HepG2 (cell line): ENCODE measurements around the gene HTRA2. TPM values are rescaled to one million over a fixed set of nuclear protein-coding genes. Genes with fewer than 3 reads are reported as not detected.

ENCODE experiments used
- ETV5 ChIP-seq: IDR thresholded peaks from 2 replicates; pipeline ENCODE4 v1.6.1; 2018; ENCODE audit warnings: missing biosample characterization, missing genetic modification reagents, inconsistent platforms, borderline replicate concordance
- GFI1 ChIP-seq: sonication (generic); formaldehyde crosslinking; IDR thresholded peaks from 2 replicates; pipeline ENCODE4 v1.5.0; 2020; ENCODE audit warnings: missing genetic modification reagents, mild to moderate bottlenecking, borderline replicate concordance
- HNRNPUL1 ChIP-seq: fragments of 200-400 bp; formaldehyde crosslinking; IDR thresholded peaks from 2 replicates; pipeline ENCODE4 v1.6.1; 2017; ENCODE audit warnings: low read depth, mild to moderate bottlenecking, low read length, moderate library complexity
- SIN3B ChIP-seq: fragments of 150-350 bp; IDR thresholded peaks from 2 replicates; pipeline ENCODE4 v1.6.1; 2014; ENCODE audit warnings: low read length
- YEATS2 ChIP-seq: sonication (generic); formaldehyde crosslinking; IDR thresholded peaks from 2 replicates; pipeline ENCODE4 v1.4.0; 2020; ENCODE audit warnings: missing genetic modification reagents, borderline replicate concordance
- ZNF10 ChIP-seq: sonication (generic); formaldehyde crosslinking; IDR thresholded peaks from 2 replicates; pipeline ENCODE4 v1.4.0; 2020; ENCODE audit warnings: mild to moderate bottlenecking, low read depth, missing genetic modification reagents, borderline replicate concordance
- ZNF12 ChIP-seq: sonication (generic); formaldehyde crosslinking; IDR thresholded peaks from 2 replicates; pipeline ENCODE4 v1.5.0; 2020; ENCODE audit warnings: missing genetic modification reagents
- ZNF44 ChIP-seq: sonication (generic); formaldehyde crosslinking; IDR thresholded peaks from 2 replicates; pipeline ENCODE4 v1.5.1; 2020; ENCODE audit warnings: mild to moderate bottlenecking, missing genetic modification reagents
- ZNF501 ChIP-seq: sonication (generic); formaldehyde crosslinking; IDR thresholded peaks from 2 replicates; pipeline ENCODE4 v1.5.1; 2020; ENCODE audit warnings: mild to moderate bottlenecking, moderate library complexity, missing genetic modification reagents
- ZNF598 ChIP-seq: sonication (generic); formaldehyde crosslinking; IDR thresholded peaks from 2 replicates; pipeline ENCODE4 v1.5.1; 2020; ENCODE audit warnings: mild to moderate bottlenecking, missing genetic modification reagents, borderline replicate concordance
- ZSCAN30 ChIP-seq: sonication (generic); formaldehyde crosslinking; IDR thresholded peaks from 2 replicates; pipeline ENCODE4 v1.5.0; 2020; ENCODE audit warnings: mild to moderate bottlenecking, missing genetic modification reagents
- polyA plus RNA-seq, 8 experiments: library from polyadenylated mRNA; depleted of rRNA in 3 of 8; stranded (reverse) in 7 of 8; unstranded in 1 of 8; fragments of >200 nt; fragmentation: Illumina TruSeq in 4 of 8; extraction: Trizol in 4 of 8; gene quantifications; 2 replicates each; pipeline versions ENCODE4 v1.2.1 to v1.2.3, GENCODE V29; 2011 to 2016; ENCODE audit warnings: low read depth in 4 of 8, missing spikeins in 1 of 8, mixed read lengths in 1 of 8; ENCODE audit not compliant: insufficient read depth in 1 of 8
- total RNA-seq, 5 experiments: library from RNA; depleted of rRNA; stranded (reverse); fragments of >200 nt; fragmentation: Illumina TruSeq; extraction: Trizol; gene quantifications; 2 replicates each; pipeline ENCODE4 v1.2.3, GENCODE V29; 2016; ENCODE audit warnings: low read depth in 1 of 5
- TF ChIP-seq, protein P1 (sequence below): sonication (generic); formaldehyde crosslinking; IDR thresholded peaks from 2 replicates; pipeline ENCODE4 v1.9.0; 2021; ENCODE audit warnings: missing genetic modification reagents, borderline replicate concordance
- TF ChIP-seq, protein P2 (sequence below): sonication (generic); formaldehyde crosslinking; IDR thresholded peaks from 2 replicates; pipeline ENCODE4 v1.5.1; 2020; ENCODE audit warnings: mild to moderate bottlenecking, missing genetic modification reagents
- TF ChIP-seq, protein P3 (sequence below): sonication (generic); formaldehyde crosslinking; IDR thresholded peaks from 2 replicates; pipeline ENCODE4 v1.4.0; 2020; ENCODE audit warnings: missing genetic modification reagents
- TF ChIP-seq, protein P4 (sequence below): sonication (generic); formaldehyde crosslinking; conservative IDR thresholded peaks from 2 replicates; pipeline ENCODE4 v1.8.0; 2022; ENCODE audit warnings: mild to moderate bottlenecking, moderate library complexity, missing genetic modification reagents
- TF ChIP-seq, protein P5 (sequence below): sonication (generic); formaldehyde crosslinking; IDR thresholded peaks from 2 replicates; pipeline ENCODE4 v1.8.1; 2023; ENCODE audit warnings: mild to moderate bottlenecking, moderate library complexity, missing genetic modification reagents

The HTRA2 gene
- total and polyA plus RNA-seq, 2 of the 13 experiments (the other 11 are each of a cell fraction or from before 2014, with no cell fraction given) = 47.7 to 50.3 TPM

GRCh38 chr2:74488643-74489481 is 40.9 kb upstream of the HTRA2 start (continued):
- TF ChIP-seq, protein P1, sequence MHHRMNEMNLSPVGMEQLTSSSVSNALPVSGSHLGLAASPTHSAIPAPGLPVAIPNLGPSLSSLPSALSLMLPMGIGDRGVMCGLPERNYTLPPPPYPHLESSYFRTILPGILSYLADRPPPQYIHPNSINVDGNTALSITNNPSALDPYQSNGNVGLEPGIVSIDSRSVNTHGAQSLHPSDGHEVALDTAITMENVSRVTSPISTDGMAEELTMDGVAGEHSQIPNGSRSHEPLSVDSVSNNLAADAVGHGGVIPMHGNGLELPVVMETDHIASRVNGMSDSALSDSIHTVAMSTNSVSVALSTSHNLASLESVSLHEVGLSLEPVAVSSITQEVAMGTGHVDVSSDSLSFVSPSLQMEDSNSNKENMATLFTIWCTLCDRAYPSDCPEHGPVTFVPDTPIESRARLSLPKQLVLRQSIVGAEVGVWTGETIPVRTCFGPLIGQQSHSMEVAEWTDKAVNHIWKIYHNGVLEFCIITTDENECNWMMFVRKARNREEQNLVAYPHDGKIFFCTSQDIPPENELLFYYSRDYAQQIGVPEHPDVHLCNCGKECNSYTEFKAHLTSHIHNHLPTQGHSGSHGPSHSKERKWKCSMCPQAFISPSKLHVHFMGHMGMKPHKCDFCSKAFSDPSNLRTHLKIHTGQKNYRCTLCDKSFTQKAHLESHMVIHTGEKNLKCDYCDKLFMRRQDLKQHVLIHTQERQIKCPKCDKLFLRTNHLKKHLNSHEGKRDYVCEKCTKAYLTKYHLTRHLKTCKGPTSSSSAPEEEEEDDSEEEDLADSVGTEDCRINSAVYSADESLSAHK (CRISPR knock-in tag) = no peak
- TF ChIP-seq ZNF598 (CRISPR knock-in tag) (0 out of 2 replicates have a peak, but pooled peaks have one; percentile 62), SIN3B (no peak), ZNF501 (CRISPR knock-in tag) (0 out of 2 replicates have a peak, but pooled peaks have one; percentile 48), HNRNPUL1 (no peak), ETV5 (peak; percentile 34; the same call in 1 of the 2 replicates), ZNF10 (CRISPR knock-in tag) (no peak), GFI1 (peak; percentile 44; the same call in 1 of the 2 replicates), ZNF44 (peak; percentile 69; the same call in 1 of the 2 replicates), YEATS2 (CRISPR knock-in tag) (peak; percentile 23; the same call in 1 of the 2 replicates), ZNF12 (no peak), ZSCAN30 (0 out of 2 replicates have a peak, but pooled peaks have one; percentile 43)
- TF ChIP-seq, protein P2, sequence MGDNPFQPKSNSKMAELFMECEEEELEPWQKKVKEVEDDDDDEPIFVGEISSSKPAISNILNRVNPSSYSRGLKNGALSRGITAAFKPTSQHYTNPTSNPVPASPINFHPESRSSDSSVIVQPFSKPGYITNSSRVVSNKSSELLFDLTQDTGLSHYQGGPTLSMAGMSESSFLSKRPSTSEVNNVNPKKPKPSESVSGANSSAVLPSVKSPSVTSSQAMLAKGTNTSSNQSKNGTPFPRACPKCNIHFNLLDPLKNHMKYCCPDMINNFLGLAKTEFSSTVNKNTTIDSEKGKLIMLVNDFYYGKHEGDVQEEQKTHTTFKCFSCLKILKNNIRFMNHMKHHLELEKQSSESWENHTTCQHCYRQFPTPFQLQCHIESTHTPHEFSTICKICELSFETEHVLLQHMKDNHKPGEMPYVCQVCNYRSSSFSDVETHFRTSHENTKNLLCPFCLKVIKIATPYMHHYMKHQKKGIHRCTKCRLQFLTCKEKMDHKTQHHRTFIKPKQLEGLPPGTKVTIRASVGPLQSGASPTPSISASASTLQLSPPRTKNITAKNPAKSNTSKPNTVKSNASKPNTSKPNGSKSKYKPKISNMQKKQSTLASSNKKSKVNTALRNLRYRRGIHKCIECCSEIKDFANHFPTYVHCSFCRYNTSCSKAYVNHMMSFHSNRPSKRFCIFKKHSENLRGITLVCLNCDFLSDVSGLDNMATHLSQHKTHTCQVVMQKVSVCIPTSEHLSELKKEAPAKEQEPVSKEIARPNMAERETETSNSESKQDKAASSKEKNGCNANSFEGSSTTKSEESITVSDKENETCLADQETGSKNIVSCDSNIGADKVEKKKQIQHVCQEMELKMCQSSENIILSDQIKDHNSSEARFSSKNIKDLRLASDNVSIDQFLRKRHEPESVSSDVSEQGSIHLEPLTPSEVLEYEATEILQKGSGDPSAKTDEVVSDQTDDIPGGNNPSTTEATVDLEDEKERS (CRISPR knock-in tag) = peak; percentile 53; the same call in 1 of the 2 replicates
- TF ChIP-seq, protein P3, sequence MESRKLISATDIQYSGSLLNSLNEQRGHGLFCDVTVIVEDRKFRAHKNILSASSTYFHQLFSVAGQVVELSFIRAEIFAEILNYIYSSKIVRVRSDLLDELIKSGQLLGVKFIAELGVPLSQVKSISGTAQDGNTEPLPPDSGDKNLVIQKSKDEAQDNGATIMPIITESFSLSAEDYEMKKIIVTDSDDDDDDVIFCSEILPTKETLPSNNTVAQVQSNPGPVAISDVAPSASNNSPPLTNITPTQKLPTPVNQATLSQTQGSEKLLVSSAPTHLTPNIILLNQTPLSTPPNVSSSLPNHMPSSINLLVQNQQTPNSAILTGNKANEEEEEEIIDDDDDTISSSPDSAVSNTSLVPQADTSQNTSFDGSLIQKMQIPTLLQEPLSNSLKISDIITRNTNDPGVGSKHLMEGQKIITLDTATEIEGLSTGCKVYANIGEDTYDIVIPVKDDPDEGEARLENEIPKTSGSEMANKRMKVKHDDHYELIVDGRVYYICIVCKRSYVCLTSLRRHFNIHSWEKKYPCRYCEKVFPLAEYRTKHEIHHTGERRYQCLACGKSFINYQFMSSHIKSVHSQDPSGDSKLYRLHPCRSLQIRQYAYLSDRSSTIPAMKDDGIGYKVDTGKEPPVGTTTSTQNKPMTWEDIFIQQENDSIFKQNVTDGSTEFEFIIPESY (CRISPR knock-in tag) = no peak; the same call in 1 of the 2 replicates
- TF ChIP-seq, protein P4, sequence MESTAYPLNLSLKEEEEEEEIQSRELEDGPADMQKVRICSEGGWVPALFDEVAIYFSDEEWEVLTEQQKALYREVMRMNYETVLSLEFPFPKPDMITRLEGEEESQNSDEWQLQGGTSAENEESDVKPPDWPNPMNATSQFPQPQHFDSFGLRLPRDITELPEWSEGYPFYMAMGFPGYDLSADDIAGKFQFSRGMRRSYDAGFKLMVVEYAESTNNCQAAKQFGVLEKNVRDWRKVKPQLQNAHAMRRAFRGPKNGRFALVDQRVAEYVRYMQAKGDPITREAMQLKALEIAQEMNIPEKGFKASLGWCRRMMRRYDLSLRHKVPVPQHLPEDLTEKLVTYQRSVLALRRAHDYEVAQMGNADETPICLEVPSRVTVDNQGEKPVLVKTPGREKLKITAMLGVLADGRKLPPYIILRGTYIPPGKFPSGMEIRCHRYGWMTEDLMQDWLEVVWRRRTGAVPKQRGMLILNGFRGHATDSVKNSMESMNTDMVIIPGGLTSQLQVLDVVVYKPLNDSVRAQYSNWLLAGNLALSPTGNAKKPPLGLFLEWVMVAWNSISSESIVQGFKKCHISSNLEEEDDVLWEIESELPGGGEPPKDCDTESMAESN (CRISPR knock-in tag) = no peak; the same call in 1 of the 2 replicates
- TF ChIP-seq, protein P5, sequence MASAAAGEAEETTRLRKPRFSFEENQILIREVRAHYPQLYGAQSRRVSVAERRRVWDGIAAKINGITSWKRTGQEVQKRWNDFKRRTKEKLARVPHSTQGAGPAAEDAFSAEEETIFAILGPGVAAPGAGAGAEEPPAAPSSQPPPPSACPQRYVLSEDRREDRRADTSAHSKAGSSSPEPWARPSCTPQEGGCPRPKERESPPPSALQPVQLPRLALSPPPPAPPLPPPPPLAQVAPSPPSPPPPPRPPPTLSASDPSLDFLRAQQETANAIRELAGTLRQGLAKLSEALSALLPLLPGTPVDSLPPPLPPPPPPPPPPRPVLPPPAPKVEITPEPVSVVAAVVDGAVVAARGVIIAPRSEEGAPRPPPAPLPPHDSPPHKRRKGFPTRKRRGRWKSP (CRISPR knock-in tag) = 0 out of 2 replicates have a peak, but pooled peaks have one; percentile 11
